GM19438 (cell line): Measurements from ENCODE around the gene PRICKLE4.

Experiments used
- ATAC-seq: cut with Tn5 transposase; IDR thresholded peaks from one replicate; pipeline ENCODE4 v1.9.1; 2021; ENCODE audit warnings: low read depth; ENCODE audit not compliant: unreplicated experiment

The PRICKLE4 gene

GRCh38 chr6:41780551-41781365, at the start of gene PRICKLE4:
Gene PRICKLE4 (plus strand): TSS chr6:41780782. CDS start chr6:41783474, 2,692 bp downstream.
- ATAC-seq, result no peak

- no peak for ATAC-seq
Measured at GRCh38 chr6:41731561-41732086, 49.0 kb upstream of the PRICKLE4 start.

GRCh38 chr6:41732149-41732548, 48.4 kb upstream of the PRICKLE4 start:
- ATAC-seq, result no peak

GRCh38 chr6:41732591-41733359, 47.8 kb upstream of the PRICKLE4 start:
- peak; percentile 29 for ATAC-seq

GRCh38 chr6:41733360-41733706, 47.2 kb upstream of the PRICKLE4 start:
- ATAC-seq, result no peak

GRCh38 chr6:41733707-41734665, 46.6 kb upstream of the PRICKLE4 start:
- ATAC-seq, result peak; percentile 48

GRCh38 chr6:41734666-41735426, 45.7 kb upstream of the PRICKLE4 start:
- peak; percentile 30 for ATAC-seq

- peak; percentile 36 for ATAC-seq
Measured at GRCh38 chr6:41735427-41736185, 45.0 kb upstream of the PRICKLE4 start, which contains the start of gene TFEB. Gene TFEB (minus strand): TSS chr6:41735608. CDS start chr6:41691213, 44,395 bp downstream.

GRCh38 chr6:41736186-41736733, 44.3 kb upstream of the PRICKLE4 start:
- ATAC-seq, result no peak

- no peak for ATAC-seq
Measured at GRCh38 chr6:41736800-41737555, 43.6 kb upstream of the PRICKLE4 start.

- ATAC-seq, result no peak
Measured at GRCh38 chr6:41737591-41738130, 42.9 kb upstream of the PRICKLE4 start.

GRCh38 chr6:41739041-41739440, 41.5 kb upstream of the PRICKLE4 start:
- no peak for ATAC-seq

GRCh38 chr6:41740366-41741162, 40.0 kb upstream of the PRICKLE4 start:
- ATAC-seq, result no peak

- ATAC-seq, result no peak
Measured at GRCh38 chr6:41741625-41742490, 38.7 kb upstream of the PRICKLE4 start.

GRCh38 chr6:41743406-41744235, 37.0 kb upstream of the PRICKLE4 start:
- no peak for ATAC-seq
